ENCODE data around the gene UVRAG.

The UVRAG gene

DNA sequence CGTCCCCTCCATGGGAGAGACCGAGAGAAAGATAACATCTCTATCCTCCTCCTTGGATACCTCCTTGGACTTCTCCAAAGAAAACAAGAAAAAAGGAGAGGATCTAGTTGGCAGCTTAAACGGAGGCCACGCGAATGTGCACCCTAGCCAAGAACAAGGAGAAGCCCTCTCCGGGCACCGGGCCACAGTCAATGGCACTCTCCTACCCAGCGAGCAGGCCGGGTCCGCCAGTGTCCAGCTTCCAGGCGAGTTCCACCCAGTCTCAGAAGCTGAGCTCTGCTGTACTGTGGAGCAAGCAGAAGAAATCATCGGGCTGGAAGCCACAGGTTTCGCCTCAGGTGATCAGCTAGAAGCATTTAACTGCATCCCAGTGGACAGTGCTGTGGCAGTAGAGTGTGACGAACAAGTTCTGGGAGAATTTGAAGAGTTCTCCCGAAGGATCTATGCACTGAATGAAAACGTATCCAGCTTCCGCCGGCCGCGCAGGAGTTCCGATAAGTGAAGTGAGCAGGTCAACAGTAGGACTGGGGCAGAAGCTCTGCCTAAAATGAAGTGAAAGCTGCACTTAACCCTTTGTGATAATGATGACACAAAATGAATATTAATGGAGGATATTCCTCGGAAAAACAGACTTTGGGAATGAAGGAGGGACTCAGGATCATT, 326.0 kb downstream of the UVRAG start:
- ATAC-seq (replicated peaks) (no peak), DNase-seq (no peak)
- H3K4me3 Mint-ChIP-seq: no peak overlapping the region
- no peaks in the 10 kb centered on the region for H3K9me3 Mint-ChIP-seq
- H3K27me3 Mint-ChIP-seq: no peaks in the 10 kb centered on the region
- H3K27ac Mint-ChIP-seq: peak overlapping the region; percentile 86
- peaks cover 13 to 43% of the 10 kb centered on the region in 2 donors for H3K4me1 Mint-ChIP-seq
- peaks cover 36 to 55% of the 10 kb centered on the region in 2 donors for H3K36me3 Mint-ChIP-seq

DNA sequence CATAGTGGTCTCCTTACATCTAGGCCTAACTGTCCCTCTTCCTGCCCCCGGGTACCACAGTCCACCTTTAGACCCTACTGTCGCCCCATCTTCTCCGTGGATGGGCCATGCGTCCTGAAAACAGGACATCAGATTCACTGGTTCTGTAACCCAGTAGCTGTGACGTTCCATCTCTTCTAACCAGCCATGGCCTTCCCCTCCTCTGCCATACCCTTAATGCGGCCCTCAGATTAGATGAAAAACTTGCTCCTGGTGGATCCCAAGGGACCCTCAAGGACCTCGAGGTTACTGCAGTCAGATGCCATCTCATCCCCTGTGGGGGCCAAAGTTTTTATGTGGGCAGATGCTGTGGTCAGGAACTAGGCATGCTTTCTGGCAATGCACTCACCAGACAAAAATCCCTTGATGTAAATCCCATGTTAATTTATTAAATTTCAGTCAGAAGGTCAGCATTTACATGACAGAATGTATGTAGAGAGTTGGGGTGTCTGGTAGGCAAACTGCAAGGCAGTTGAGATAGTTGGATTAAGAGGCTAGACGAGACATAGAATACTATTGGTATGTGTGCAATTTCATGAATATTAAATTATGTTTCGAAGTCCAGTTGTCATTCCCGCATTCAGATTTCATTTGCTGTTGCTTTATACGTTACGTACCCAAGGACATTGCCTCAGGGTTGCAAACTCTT, 327.0 kb downstream of the UVRAG start:
- Mint-ChIP-seq H3K9me3 (no peaks in the 10 kb centered on the region), H3K4me1 (peaks cover 13 to 43% of the 10 kb centered on the region in 2 donors), H3K27ac (peak overlapping the region; percentile 48), H3K36me3 (peaks cover 36 to 54% of the 10 kb centered on the region in 2 donors), H3K4me3 (peak overlapping the region in 1 of 2 donors; percentile 5), H3K27me3 (no peaks in the 10 kb centered on the region)
- ATAC-seq (replicated peaks) (peak; percentile 9 to 22), DNase-seq (no peak)

GRCh38 chr11:76143274-76143673, 328.3 kb downstream of the UVRAG start:
- H3K27me3 Mint-ChIP-seq: no peaks in the 10 kb centered on the region
- peaks cover 13 to 40% of the 10 kb centered on the region in 2 donors for H3K4me1 Mint-ChIP-seq
- no peak overlapping the region for H3K4me3 Mint-ChIP-seq
- DNase-seq: no peak
- no peak for ATAC-seq (replicated peaks)
- H3K36me3 Mint-ChIP-seq: peaks cover 34 to 46% of the 10 kb centered on the region in 2 donors
- no peaks in the 10 kb centered on the region for H3K9me3 Mint-ChIP-seq
- peak overlapping the region; percentile 20 for H3K27ac Mint-ChIP-seq

- Mint-ChIP-seq H3K9me3 (no peaks in the 10 kb centered on the region), H3K4me3 (no peak overlapping the region), H3K36me3 (peaks cover 13 to 14% of the 10 kb centered on the region in 2 donors), H3K4me1 (peaks cover 14 to 19% of the 10 kb centered on the region in 2 donors), H3K27ac (no peak overlapping the region), H3K27me3 (no peaks in the 10 kb centered on the region)
- DNase-seq (no peak), ATAC-seq (replicated peaks) (no peak)
Observed at GRCh38 chr11:76147106-76147740, 332.2 kb downstream of the UVRAG start.

- no peak for DNase-seq
- Mint-ChIP-seq H3K4me1 (peaks cover 22 to 25% of the 10 kb centered on the region in 2 donors), H3K36me3 (peaks cover 5 to 7% of the 10 kb centered on the region in 2 donors), H3K4me3 (no peak overlapping the region), H3K27ac (no peak overlapping the region), H3K9me3 (no peaks in the 10 kb centered on the region), H3K27me3 (no peaks in the 10 kb centered on the region)
- no peak for ATAC-seq (replicated peaks)
Observed at GRCh38 chr11:76148231-76148630, 333.2 kb downstream of the UVRAG start.

DNA sequence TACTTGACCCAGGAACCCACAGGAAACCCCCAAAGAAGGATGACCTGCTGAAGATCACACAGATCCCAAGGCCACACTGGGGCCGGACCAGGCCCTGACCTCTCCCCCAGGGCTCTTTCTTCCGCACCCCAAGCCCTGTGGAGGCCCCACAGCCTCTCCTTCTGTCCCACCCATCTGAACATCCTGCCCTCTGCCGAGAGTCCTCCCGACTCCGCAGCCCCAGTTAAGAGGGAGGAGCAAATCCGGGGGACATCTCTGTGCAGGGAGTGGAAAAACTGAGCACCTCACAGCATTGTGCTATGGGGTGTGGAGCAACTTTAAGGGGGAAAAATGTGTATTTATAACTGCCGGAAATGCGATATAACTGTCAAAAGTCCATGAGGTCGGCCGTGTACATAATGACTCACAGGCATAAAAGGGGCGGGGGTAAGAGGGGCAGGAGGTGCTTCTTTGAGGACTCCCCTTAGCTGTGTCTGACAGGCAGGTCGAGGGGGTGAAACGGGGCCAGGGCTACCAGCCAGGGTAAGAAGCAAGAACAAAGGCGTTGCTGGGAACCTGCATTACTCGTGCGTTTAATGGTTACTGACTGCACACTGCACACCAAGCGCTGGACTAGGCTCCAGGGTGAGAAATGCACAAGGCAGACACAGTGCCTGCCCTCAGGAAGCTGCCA, 334.1 kb downstream of the UVRAG start:
- ATAC-seq (replicated peaks): no peak

DNA sequence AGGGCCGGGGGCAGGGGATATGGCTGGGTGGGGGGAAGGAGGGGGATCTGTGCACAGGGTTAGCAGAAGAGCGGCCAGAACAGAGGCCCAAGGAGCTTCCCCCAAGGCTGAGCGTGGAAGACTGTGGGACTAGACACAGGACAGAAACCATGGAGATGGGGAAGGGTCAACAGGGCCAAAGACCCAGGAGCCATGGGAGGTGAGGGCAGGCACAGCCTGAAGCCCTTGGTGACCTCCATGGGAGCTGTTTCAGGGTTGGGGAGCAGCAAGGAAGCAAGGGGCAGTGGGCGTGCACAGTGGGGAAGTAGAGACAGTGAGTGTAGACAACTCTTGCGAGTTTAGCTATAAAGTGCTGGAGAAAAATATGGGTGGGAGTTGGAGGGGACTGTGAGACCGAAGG, 334.7 kb downstream of the UVRAG start:
- H3K4me3 Mint-ChIP-seq: no peak overlapping the region
- DNase-seq (no peak), ATAC-seq (replicated peaks) (no peak)
- H3K27ac Mint-ChIP-seq: no peak overlapping the region
- H3K4me1 Mint-ChIP-seq: peaks cover 26 to 28% of the 10 kb centered on the region in 2 donors
- peaks cover 0 to 2% of the 10 kb centered on the region in 2 donors for H3K36me3 Mint-ChIP-seq
- no peaks in the 10 kb centered on the region for H3K27me3 Mint-ChIP-seq
- no peaks in the 10 kb centered on the region for H3K9me3 Mint-ChIP-seq

More for the DNA sequence above, 334.1 kb downstream of the UVRAG start:
- Mint-ChIP-seq H3K27ac (no peak overlapping the region), H3K36me3 (peaks cover 5 to 6% of the 10 kb centered on the region in 2 donors), H3K4me1 (peaks cover 29 to 32% of the 10 kb centered on the region in 2 donors), H3K9me3 (no peaks in the 10 kb centered on the region), H3K4me3 (no peak overlapping the region), H3K27me3 (no peaks in the 10 kb centered on the region)
- no peak for DNase-seq

- Mint-ChIP-seq H3K27ac (no peak overlapping the region), H3K4me1 (peaks cover 26 to 28% of the 10 kb centered on the region in 2 donors), H3K9me3 (no peaks in the 10 kb centered on the region), H3K27me3 (no peaks in the 10 kb centered on the region), H3K4me3 (no peak overlapping the region), H3K36me3 (peaks cover 0 to 2% of the 10 kb centered on the region in 2 donors)
- DNase-seq (no peak), ATAC-seq (replicated peaks) (no peak)
Observed at GRCh38 chr11:76150141-76150540, 335.1 kb downstream of the UVRAG start.

GRCh38 chr11:76151556-76152085, 336.6 kb downstream of the UVRAG start:
- Mint-ChIP-seq H3K27ac (peak overlapping the region; percentile 92), H3K4me1 (peaks cover 26 to 28% of the 10 kb centered on the region in 2 donors), H3K9me3 (no peaks in the 10 kb centered on the region), H3K36me3 (no peaks in the 10 kb centered on the region), H3K4me3 (peak overlapping the region; percentile 85), H3K27me3 (peaks cover 0 to 3% of the 10 kb centered on the region in 2 donors)
- ATAC-seq (replicated peaks) (no peak), DNase-seq (no peak)

GRCh38 chr11:76152086-76152681, 337.2 kb downstream of the UVRAG start:
- Mint-ChIP-seq H3K27me3 (peaks cover 0 to 4% of the 10 kb centered on the region in 2 donors), H3K36me3 (no peaks in the 10 kb centered on the region), H3K9me3 (no peaks in the 10 kb centered on the region), H3K4me3 (peak overlapping the region; percentile 85), H3K4me1 (peaks cover 26 to 28% of the 10 kb centered on the region in 2 donors), H3K27ac (peak overlapping the region; percentile 92)
- ATAC-seq (replicated peaks) (peak; percentile 76), DNase-seq (peak; percentile 79)

DNA sequence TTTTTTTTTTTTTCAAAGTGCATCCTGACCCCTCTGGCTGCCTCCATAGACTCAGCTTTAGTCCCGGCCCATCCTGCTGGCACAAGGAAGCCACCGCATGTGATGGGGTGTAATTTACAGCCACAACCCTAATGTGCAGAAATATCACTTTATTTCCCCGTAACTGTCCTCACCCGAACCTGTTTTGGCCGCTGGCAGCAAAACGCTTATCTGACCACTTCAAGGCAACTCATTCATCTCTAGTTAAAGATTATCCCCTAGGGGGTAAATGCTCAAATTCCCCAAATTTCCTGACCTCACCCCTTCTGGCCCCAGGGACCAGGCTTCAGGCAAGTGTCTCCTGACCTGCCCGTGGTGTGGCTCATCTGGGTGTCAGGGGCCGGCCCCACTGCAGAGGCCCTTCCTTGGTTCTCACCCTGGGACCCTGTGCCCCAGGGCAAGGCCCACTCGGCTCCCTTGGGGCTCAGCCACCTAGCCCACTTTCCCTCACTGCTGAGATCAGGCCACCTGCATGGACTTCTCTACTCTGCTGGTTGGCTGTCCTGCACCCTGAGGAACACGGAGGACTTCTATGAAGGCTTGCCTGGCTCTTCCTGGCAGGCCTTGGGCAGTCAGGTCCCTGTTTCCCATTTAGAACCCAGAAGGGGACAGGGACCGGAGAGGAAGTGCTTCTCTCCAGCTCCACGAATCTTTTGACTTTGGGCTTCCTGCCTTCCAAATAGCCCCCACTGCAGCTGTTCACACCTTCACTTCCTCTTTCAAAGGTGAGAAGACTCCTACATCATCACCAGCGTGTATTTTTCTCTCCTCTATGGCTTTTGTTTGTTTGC, 337.9 kb downstream of the UVRAG start:
- Mint-ChIP-seq H3K27ac (peak overlapping the region; percentile 92), H3K4me3 (peak overlapping the region; percentile 85)

DNA sequence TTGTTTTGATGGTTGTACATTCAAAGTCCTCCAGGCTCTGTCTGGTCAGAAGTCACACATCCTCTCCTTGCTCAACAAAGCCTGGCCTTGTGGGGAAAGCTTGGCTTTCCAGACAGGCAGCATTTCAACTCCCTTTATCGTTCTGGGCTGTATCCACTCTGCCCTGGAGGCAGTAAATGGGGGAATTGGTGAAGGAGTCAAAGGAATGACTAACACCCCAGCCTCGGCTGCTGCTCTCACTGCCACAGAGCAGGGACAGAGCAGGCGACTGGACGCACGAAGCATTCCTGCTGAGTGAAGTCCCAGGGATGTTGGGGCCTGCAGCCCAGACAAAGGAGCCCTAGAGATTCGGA, 338.5 kb downstream of the UVRAG start:
- H3K4me3 Mint-ChIP-seq: peak overlapping the region; percentile 85
- peak overlapping the region; percentile 92 for H3K27ac Mint-ChIP-seq
- peaks cover 0 to 4% of the 10 kb centered on the region in 2 donors for H3K27me3 Mint-ChIP-seq
- H3K4me1 Mint-ChIP-seq: peaks cover 25 to 26% of the 10 kb centered on the region in 2 donors
- no peaks in the 10 kb centered on the region for H3K36me3 Mint-ChIP-seq
- peak; percentile 1 to 6 for ATAC-seq (replicated peaks)
- DNase-seq: no peak
- H3K9me3 Mint-ChIP-seq: no peaks in the 10 kb centered on the region

More for the DNA sequence above, 337.9 kb downstream of the UVRAG start:
- peak; percentile 70 for ATAC-seq (replicated peaks)
- H3K4me1 Mint-ChIP-seq: peaks cover 26 to 28% of the 10 kb centered on the region in 2 donors
- H3K36me3 Mint-ChIP-seq: no peaks in the 10 kb centered on the region
- peaks cover 0 to 4% of the 10 kb centered on the region in 2 donors for H3K27me3 Mint-ChIP-seq
- DNase-seq: peak; percentile 52
- no peaks in the 10 kb centered on the region for H3K9me3 Mint-ChIP-seq

Measured in stimulated activated naive B cell treated with anti-CD40 and anti-IgM and Interleukin-4, amounts not matched to agents 10 μg/mL and 1 μg/mL and 100 μg/mL, for 72 hours (primary cell).